CD4-positive, alpha-beta memory T cell (primary cell): ENCODE measurements around the gene CYSRT1. TPM values are rescaled to one million over a fixed set of nuclear protein-coding genes. Genes with fewer than 3 reads are reported as not detected.
"Not testable (repeated sequence)": the region's sequence is repeated elsewhere in the genome, so short reads cannot be mapped to it uniquely, and the experiment has no call there.

ENCODE experiments used
- CTCF ChIA-PET: fragments of 350-600 bp; sonication (Branson Sonifier 250); formaldehyde crosslinking; loops from one replicate; lab custom pipeline; 2021; ENCODE audit warnings: inconsistent platforms; ENCODE audit not compliant: partially characterized antibody; lab: Charles Lee
- POLR2A ChIA-PET: fragments of 350-600 bp; sonication (Branson Sonifier 250); formaldehyde crosslinking; loops from one replicate; lab custom pipeline; 2021; ENCODE audit not compliant: partially characterized antibody; lab: Charles Lee
- DNase-seq, 5 donors: peaks; one replicate each; pipeline versions ENCODE4 v3.0.0 to v3.0.0-alpha.2; 2020 to 2022; ENCODE audit warnings: mixed read lengths in 1 of 5
- H3K27ac ChIP-seq: one replicate; pipeline ENCODE4 v1.7.0; 2013; ENCODE audit warnings: low read depth, low read length
- H3K27me3 ChIP-seq: 2 replicates; pipeline ENCODE4 v1.7.0; 2013; ENCODE audit warnings: mild to moderate bottlenecking, low read length, moderate library complexity; ENCODE audit not compliant: insufficient read depth
- H3K36me3 ChIP-seq: 2 replicates; pipeline ENCODE4 v1.7.0; 2013; ENCODE audit warnings: mild to moderate bottlenecking, low read length, moderate library complexity; ENCODE audit not compliant: insufficient read depth
- H3K4me1 ChIP-seq: 2 replicates; pipeline ENCODE4 v1.7.0; 2013; ENCODE audit warnings: mild to moderate bottlenecking, low read length, moderate library complexity; ENCODE audit not compliant: insufficient read depth
- H3K4me3 ChIP-seq, 2 donors: one replicate each; pipeline ENCODE4 v1.7.0; 2013; ENCODE audit warnings: low read length in 2 of 2, mild to moderate bottlenecking in 1 of 2
- H3K9me3 ChIP-seq, 2 donors: one replicate each; pipeline ENCODE4 v1.7.0; 2013; ENCODE audit warnings: low read length in 2 of 2, control low read depth in 1 of 2; ENCODE audit not compliant: control insufficient read depth in 1 of 2
- H3K27ac Mint-ChIP-seq, 7 donors: one replicate each; pipeline ENCODE4 v1.8.0; 2020 to 2021; ENCODE audit warnings: mixed read lengths in 7 of 7, mild to moderate bottlenecking in 6 of 7, inconsistent platforms in 3 of 7, moderate library complexity in 3 of 7
- H3K27me3 Mint-ChIP-seq, 2 donors: one replicate each; pipeline ENCODE4 v1.8.0; 2020 to 2021; ENCODE audit warnings: mixed read lengths in 2 of 2
- H3K36me3 Mint-ChIP-seq, 2 donors: one replicate each; pipeline ENCODE4 v1.8.0; 2020 to 2021; ENCODE audit warnings: mixed read lengths in 2 of 2, inconsistent platforms in 1 of 2, mild to moderate bottlenecking in 1 of 2
- H3K4me1 Mint-ChIP-seq, 4 donors: one replicate each; pipeline ENCODE4 v1.8.0; 2020 to 2021; ENCODE audit warnings: mixed read lengths in 4 of 4, mild to moderate bottlenecking in 1 of 4
- H3K4me3 Mint-ChIP-seq, 8 donors: one replicate each; pipeline ENCODE4 v1.8.0; 2020 to 2021; ENCODE audit warnings: mixed read lengths in 8 of 8, mild to moderate bottlenecking in 7 of 8, moderate library complexity in 6 of 8, inconsistent platforms in 3 of 8
- H3K9me3 Mint-ChIP-seq, 8 donors: one replicate each; pipeline ENCODE4 v1.8.0; 2020 to 2021; ENCODE audit warnings: mixed read lengths in 8 of 8, mild to moderate bottlenecking in 5 of 8, inconsistent platforms in 3 of 8, moderate library complexity in 1 of 8
- intact Hi-C: fragments of 100-400 bp; cut with micrococcal nuclease; formaldehyde crosslinking; loops from one replicate; pipeline ENCODE4 v1.15.1; 2023
- polyA plus RNA-seq, 2 donors: library from polyadenylated mRNA; unstranded; fragments of 300-500 nt; fragmentation: Illumina TruSeq; gene quantifications; one replicate each; pipeline ENCODE4 v1.2.3, GENCODE V29; 2021
- total RNA-seq, 2 experiments: library from RNA; stranded (reverse); gene quantifications; one replicate each; pipeline ENCODE4 v1.2.3, GENCODE V29; 2021

CYSRT1 gene
- total and polyA plus RNA-seq, 4 experiments from 2014 or later: 0.25 TPM; not detected in 3

- Histone ChIP-seq H3K27me3 (no peaks in the 10 kb centered on the region), H3K4me3 (no peak overlapping the region), H3K4me1 (peaks cover 28% of the 10 kb centered on the region), H3K27ac (no peak overlapping the region), H3K9me3 (no peaks in the 10 kb centered on the region), H3K36me3 (peaks cover under 1% of the 10 kb centered on the region)
- H3K4me3 Mint-ChIP-seq: no peak overlapping the region
- H3K9me3 Mint-ChIP-seq: peaks cover 0 to 5% (median 0%) of the 10 kb centered on the region in 8 donors
- no peak overlapping the region for H3K27ac Mint-ChIP-seq
- peaks cover 2 to 7% of the 10 kb centered on the region in 2 donors for H3K27me3 Mint-ChIP-seq
- H3K36me3 Mint-ChIP-seq: peaks cover 0 to 6% of the 10 kb centered on the region in 2 donors
- H3K4me1 Mint-ChIP-seq: peaks cover 0 to 19% (median 8%) of the 10 kb centered on the region in 4 donors
- ChIA-PET POLR2A (interaction anchor here (0.9 to 10.3 kb wide), 9 partner anchors 10 to 190 kb away, joined by 3 to 260 read pairs (median 5); partner anchors contain the start of genes ANAPC2, CYSRT1, DPP7 and MAN1B1), CTCF (interaction anchor here (0.7 to 2.7 kb wide), 29 partner anchors 8 to 190 kb away, joined by 3 to 15 read pairs (median 5); partner anchors contain the start of genes ANAPC2, DPP7, MAN1B1 and NELFB)
- intact Hi-C loops: loop anchor here (1.0 kb wide), 3 partner anchors 14 to 119 kb away; no protein-coding TSS in a partner anchor
- DNase-seq: no peak
Observed at GRCh38 chr9:137236936-137237421, 12.0 kb downstream of the CYSRT1 start.

DNA sequence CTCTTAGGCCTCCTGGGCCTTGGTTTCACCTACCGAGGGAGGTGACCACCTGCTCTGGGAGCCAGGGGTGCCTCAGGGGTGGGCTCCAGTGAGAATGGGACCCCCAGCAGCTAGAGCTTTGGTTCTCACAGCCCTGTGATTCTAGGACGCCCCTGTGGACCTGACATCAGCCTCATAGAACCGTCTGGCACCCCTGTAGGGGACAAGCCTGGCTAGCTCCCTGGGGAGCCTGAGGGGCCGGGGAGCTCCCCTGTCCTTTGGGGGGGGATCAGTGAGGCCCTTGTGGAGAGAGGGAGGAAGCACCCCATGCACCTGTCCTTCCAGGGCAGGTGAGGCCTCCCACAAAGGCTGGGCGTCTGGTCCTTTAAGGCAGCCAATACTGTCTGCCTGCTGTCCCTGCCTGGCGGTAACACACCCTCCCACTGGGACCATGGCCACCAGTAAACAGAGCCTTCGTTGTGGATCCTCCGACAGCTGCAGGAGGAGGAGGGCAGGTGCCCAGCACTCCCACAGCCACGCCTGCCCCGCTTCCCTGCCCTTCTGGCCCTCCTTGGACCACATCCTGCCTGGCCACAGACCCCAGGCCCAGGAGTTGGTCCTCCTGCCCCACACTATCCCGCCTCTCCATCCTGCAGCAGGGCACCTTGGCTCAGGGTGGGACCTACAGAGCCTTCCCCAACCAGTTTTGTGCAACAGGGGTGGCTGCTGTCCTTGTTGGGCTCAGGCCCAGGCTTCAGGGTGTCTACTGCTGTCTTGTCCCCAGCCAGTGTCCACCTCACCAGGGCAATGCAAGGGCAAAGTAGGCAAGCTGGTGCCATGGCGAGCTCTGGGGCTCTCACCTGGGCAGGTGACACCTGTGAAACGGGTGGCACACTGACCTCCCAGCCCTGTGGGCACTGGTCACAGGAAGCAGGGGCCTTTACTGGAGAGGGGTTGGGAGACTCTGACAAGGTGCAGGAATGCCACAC lies 13.1 kb downstream of the CYSRT1 start:
- Mint-ChIP-seq H3K36me3 (peaks cover 7 to 12% of the 10 kb centered on the region in 2 donors), H3K27me3 (peaks cover 2 to 7% of the 10 kb centered on the region in 2 donors), H3K9me3 (peaks cover 0 to 7% (median 0%) of the 10 kb centered on the region in 8 donors), H3K27ac (peak overlapping the region in 1 of 7 donors; percentile 59), H3K4me3 (peak overlapping the region in 1 of 8 donors; percentile 35), H3K4me1 (peaks cover 6 to 29% (median 18%) of the 10 kb centered on the region in 4 donors)
- CTCF ChIA-PET: interaction anchor here (0.8 to 2.7 kb wide), 14 partner anchors 9 to 171 kb away, joined by 3 to 15 read pairs (median 8); partner anchors contain the start of genes ANAPC2, NELFB, RNF208 and SSNA1
- Histone ChIP-seq H3K4me1 (peaks cover 38% of the 10 kb centered on the region), H3K4me3 (no peak overlapping the region), H3K9me3 (no peaks in the 10 kb centered on the region), H3K27me3 (no peaks in the 10 kb centered on the region), H3K27ac (no peak overlapping the region), H3K36me3 (peaks cover 11% of the 10 kb centered on the region)
- DNase-seq: no peak
- POLR2A ChIA-PET: interaction anchor here (0.8 to 10.3 kb wide), 6 partner anchors 11 to 151 kb away, joined by 3 to 260 read pairs (median 6); partner anchors contain the start of genes CYSRT1, MAN1B1, NELFB and RNF208
- intact Hi-C loops: no loop called here

GRCh38 chr9:137239541-137240200 lies 14.7 kb downstream of the CYSRT1 start:
- H3K4me1 ChIP-seq: peaks cover 42% of the 10 kb centered on the region
- DNase-seq, H3K9me3 Mint-ChIP-seq, H3K27me3 Mint-ChIP-seq, H3K27me3 ChIP-seq, H3K9me3 ChIP-seq: not testable (repeated sequence)
- peak overlapping the region; percentile 54 to 85 (median 74) for H3K4me3 Mint-ChIP-seq
- peaks cover 18% of the 10 kb centered on the region for H3K36me3 ChIP-seq
- H3K27ac Mint-ChIP-seq: peak overlapping the region in 6 of 7 donors; percentile 35 to 89 (median 68)
- intact Hi-C loops: loop anchor here (2.0 to 5.0 kb wide), 2 partner anchors 313 to 368 kb away; partner anchors contain the start of gene ARRDC1
- CTCF ChIA-PET: interaction anchor here (0.7 to 2.1 kb wide), 5 partner anchors 16 to 153 kb away, joined by 3 to 9 read pairs (median 6); partner anchors contain the start of gene MAN1B1
- H3K36me3 Mint-ChIP-seq: peaks cover 10 to 12% of the 10 kb centered on the region in 2 donors
- peaks cover 6 to 43% (median 25%) of the 10 kb centered on the region in 4 donors for H3K4me1 Mint-ChIP-seq
- H3K27ac ChIP-seq: peak overlapping the region; percentile 75
- POLR2A ChIA-PET: interaction anchor here (0.8 to 10.3 kb wide), 31 partner anchors 13 to 876 kb away, joined by 3 to 260 read pairs (median 8); partner anchors contain the start of genes CLIC3, CYSRT1, DNLZ and DPP7
- peak overlapping the region in 1 of 2 donors; percentile 57 for H3K4me3 ChIP-seq

GRCh38 chr9:137240318-137240840 lies 15.4 kb downstream of the CYSRT1 start:
- peaks cover 10 to 12% of the 10 kb centered on the region in 2 donors for H3K36me3 Mint-ChIP-seq
- Histone ChIP-seq H3K9me3 (no peaks in the 10 kb centered on the region), H3K4me1 (peaks cover 42% of the 10 kb centered on the region), H3K27ac (peak overlapping the region; percentile 75), H3K4me3 (peak overlapping the region; percentile 17 to 57), H3K27me3 (no peaks in the 10 kb centered on the region), H3K36me3 (peaks cover 18% of the 10 kb centered on the region)
- H3K9me3 Mint-ChIP-seq: peaks cover 0 to 9% (median 0%) of the 10 kb centered on the region in 8 donors
- peaks cover 0 to 2% of the 10 kb centered on the region in 2 donors for H3K27me3 Mint-ChIP-seq
- peak overlapping the region in 3 of 7 donors; percentile 77 to 94 (median 89) for H3K27ac Mint-ChIP-seq
- H3K4me3 Mint-ChIP-seq: peak overlapping the region; percentile 54 to 92 (median 74)
- ChIA-PET POLR2A (interaction anchor here (0.7 to 10.3 kb wide), 50 partner anchors 9 to 877 kb away, joined by 3 to 260 read pairs (median 4); partner anchors contain the start of genes AJM1, CLIC3, CYSRT1 and DNLZ), CTCF (interaction anchor here (0.7 to 2.1 kb wide), 6 partner anchors 14 to 154 kb away, joined by 3 to 9 read pairs (median 5); partner anchors contain the start of genes MAN1B1, NELFB and NRARP)
- DNase-seq: peak in 4 of 5 donors; percentile 77 to 83 (median 80)
- intact Hi-C loops: loop anchor here (2.0 to 5.0 kb wide), 2 partner anchors 312 to 367 kb away; partner anchors contain the start of gene ARRDC1
- peaks cover 6 to 43% (median 25%) of the 10 kb centered on the region in 4 donors for H3K4me1 Mint-ChIP-seq

GRCh38 chr9:137240841-137241489 lies 16.0 kb downstream of the CYSRT1 start, which contains the start of gene TUBB4B:
Gene TUBB4B (plus strand): TSS chr9:137241287. CDS start chr9:137241361, 74 bp downstream.
- Mint-ChIP-seq H3K9me3 (peaks cover 0 to 9% (median 0%) of the 10 kb centered on the region in 8 donors), H3K4me1 (peaks cover 6 to 43% (median 25%) of the 10 kb centered on the region in 4 donors), H3K27me3 (peaks cover 0 to 2% of the 10 kb centered on the region in 2 donors), H3K4me3 (peak within 1 kb of the TSS; percentile 83 to 93 (median 92)), H3K36me3 (peaks cover 10 to 12% of the 10 kb centered on the region in 2 donors), H3K27ac (peak within 1 kb of the TSS; percentile 89 to 97 (median 94))
- POLR2A ChIA-PET: interaction anchor here (0.5 to 10.3 kb wide), 52 partner anchors 9 to 877 kb away, joined by 3 to 260 read pairs (median 4); partner anchors contain the start of genes AJM1, CLIC3, CYSRT1 and DNLZ
- Histone ChIP-seq H3K4me3 (peak within 1 kb of the TSS; percentile 17 to 63), H3K4me1 (peaks cover 40% of the 10 kb centered on the region), H3K9me3 (no peaks in the 10 kb centered on the region), H3K27me3 (no peaks in the 10 kb centered on the region), H3K27ac (peak within 1 kb of the TSS; percentile 75), H3K36me3 (peaks cover 18% of the 10 kb centered on the region)
- peak; percentile 98 to 100 (median 99) for DNase-seq
- intact Hi-C loops: loop anchor here (1.0 to 5.0 kb wide), 8 partner anchors 14 to 450 kb away; partner anchors contain the start of genes ARRDC1, NELFB, TMEM141 and TPRN
- CTCF ChIA-PET: interaction anchor here (0.7 to 2.1 kb wide), 5 partner anchors 14 to 154 kb away, joined by 3 to 9 read pairs (median 6); partner anchors contain the start of genes MAN1B1, NELFB and NRARP
